AG04449 (cell line): ENCODE data around the gene S1PR2.

Experiments
- CTCF ChIA-PET: fragments of 350-600 bp; formaldehyde crosslinking; extraction: SDS; loops from one replicate; lab custom pipeline; 2021; ENCODE audit warnings: antibody characterized with exemption; lab: Yijun Ruan, JAX
- POLR2A ChIA-PET: fragments of 400-600, 350-600 bp; formaldehyde crosslinking; extraction: SDS; loops from one replicate; lab custom pipeline; 2020; ENCODE audit warnings: antibody characterized with exemption, inconsistent platforms; lab: Yijun Ruan, JAX
- DNase-seq: peaks from one replicate; pipeline ENCODE4 v3.0.0-alpha.2; 2010; ENCODE audit warnings: low read depth, low spot score
- H3K4me3 ChIP-seq: 2 replicates; pipeline ENCODE4 v1.5.1; 2011; ENCODE audit warnings: low read depth, mild to moderate bottlenecking, control low read depth, low read length
- TF ChIP-seq, protein P1 (sequence below): IDR thresholded peaks from one replicate; pipeline ENCODE4 v1.5.1; 2011; ENCODE audit warnings: mild to moderate bottlenecking, moderate library complexity, low read length, control low read depth, inconsistent platforms; ENCODE audit not compliant: insufficient read depth; ENCODE audit errors: missing control alignments

The S1PR2 gene

DNA sequence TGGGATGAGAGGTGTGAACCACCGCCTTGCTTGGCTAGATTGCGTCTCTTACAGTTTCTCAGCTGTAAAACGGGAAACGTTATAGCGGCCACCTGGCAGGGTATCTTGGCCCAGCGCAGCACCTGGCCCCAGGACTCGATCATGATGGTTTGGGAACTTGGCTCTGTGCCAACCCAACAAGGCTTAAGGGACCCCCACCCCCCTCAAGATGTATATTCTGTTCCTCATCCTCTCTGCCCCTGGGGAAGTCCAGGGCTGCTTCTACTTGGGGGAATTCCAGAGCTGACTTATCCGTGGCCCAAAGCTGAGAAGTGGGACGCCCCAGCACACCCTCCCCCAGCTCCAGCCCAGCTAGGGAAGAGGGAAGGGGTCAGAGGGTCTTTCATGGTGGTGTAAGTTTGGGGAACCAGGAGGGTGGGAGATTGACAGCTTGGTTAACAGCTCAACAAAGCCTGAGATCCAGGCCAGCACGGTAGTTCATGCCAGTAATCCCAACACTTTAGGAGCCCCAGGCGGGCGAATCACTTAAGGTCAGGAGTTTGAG lies 40.5 kb upstream of the S1PR2 start:
- TF ChIP-seq, protein P1, sequence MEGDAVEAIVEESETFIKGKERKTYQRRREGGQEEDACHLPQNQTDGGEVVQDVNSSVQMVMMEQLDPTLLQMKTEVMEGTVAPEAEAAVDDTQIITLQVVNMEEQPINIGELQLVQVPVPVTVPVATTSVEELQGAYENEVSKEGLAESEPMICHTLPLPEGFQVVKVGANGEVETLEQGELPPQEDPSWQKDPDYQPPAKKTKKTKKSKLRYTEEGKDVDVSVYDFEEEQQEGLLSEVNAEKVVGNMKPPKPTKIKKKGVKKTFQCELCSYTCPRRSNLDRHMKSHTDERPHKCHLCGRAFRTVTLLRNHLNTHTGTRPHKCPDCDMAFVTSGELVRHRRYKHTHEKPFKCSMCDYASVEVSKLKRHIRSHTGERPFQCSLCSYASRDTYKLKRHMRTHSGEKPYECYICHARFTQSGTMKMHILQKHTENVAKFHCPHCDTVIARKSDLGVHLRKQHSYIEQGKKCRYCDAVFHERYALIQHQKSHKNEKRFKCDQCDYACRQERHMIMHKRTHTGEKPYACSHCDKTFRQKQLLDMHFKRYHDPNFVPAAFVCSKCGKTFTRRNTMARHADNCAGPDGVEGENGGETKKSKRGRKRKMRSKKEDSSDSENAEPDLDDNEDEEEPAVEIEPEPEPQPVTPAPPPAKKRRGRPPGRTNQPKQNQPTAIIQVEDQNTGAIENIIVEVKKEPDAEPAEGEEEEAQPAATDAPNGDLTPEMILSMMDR: no peak
- CTCF ChIA-PET: interaction anchor here (0.6 to 19.7 kb wide), 16 partner anchors 9 to 340 kb away, joined by 3 to 1180 read pairs (median 5); partner anchors contain the start of genes CDC37, ICAM4, ICAM5 and RAVER1
- peak overlapping the region; percentile 55 for H3K4me3 ChIP-seq
- POLR2A ChIA-PET: interaction anchor here (0.8 to 3.0 kb wide), 4 partner anchors 18 to 109 kb away, joined by 3 to 11 read pairs (median 7); partner anchors contain the start of genes ICAM5, RAVER1 and TYK2
- DNase-seq: no peak

DNA sequence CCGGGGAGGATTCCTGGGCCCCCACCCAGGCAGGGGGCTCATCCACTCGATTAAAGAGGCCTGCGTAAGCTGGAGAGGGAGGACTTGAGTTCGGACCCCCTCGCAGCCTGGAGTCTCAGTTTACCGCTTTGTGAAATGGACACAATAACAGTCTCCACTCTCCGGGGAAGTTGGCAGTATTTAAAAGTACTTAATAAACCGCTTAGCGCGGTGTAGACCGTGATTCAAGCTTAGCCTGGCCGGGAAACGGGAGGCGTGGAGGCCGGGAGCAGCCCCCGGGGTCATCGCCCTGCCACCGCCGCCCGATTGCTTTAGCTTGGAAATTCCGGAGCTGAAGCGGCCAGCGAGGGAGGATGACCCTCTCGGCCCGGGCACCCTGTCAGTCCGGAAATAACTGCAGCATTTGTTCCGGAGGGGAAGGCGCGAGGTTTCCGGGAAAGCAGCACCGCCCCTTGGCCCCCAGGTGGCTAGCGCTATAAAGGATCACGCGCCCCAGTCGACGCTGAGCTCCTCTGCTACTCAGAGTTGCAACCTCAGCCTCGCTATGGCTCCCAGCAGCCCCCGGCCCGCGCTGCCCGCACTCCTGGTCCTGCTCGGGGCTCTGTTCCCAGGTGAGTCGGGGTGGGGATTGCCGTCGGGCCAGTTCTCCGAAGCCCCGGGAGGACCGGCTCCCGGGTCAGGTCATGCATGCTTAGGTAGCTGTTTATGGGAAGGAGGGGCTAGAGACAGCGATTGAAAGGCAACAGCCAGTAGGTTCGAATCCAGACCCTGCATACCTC lies 39.7 kb upstream of the S1PR2 start, which contains the start of gene ICAM1:
ICAM1 (plus strand) TSS at position 505 of the 779 bp plus-strand sequence; CDS start at position 545, 40 bp downstream.
- peak within 1 kb of the TSS; percentile 55 for H3K4me3 ChIP-seq
- POLR2A ChIA-PET: interaction anchor here (1.0 to 3.0 kb wide), 6 partner anchors 18 to 117 kb away, joined by 3 to 12 read pairs (median 7); partner anchors contain the start of genes RAVER1 and TYK2
- CTCF ChIA-PET: interaction anchor here (0.6 to 19.7 kb wide), 26 partner anchors 8 to 355 kb away, joined by 3 to 1180 read pairs (median 5); partner anchors contain the start of genes CDC37, ICAM4, ICAM5 and RAVER1
- no peak for DNase-seq
- TF ChIP-seq, protein P1: no peak

DNA sequence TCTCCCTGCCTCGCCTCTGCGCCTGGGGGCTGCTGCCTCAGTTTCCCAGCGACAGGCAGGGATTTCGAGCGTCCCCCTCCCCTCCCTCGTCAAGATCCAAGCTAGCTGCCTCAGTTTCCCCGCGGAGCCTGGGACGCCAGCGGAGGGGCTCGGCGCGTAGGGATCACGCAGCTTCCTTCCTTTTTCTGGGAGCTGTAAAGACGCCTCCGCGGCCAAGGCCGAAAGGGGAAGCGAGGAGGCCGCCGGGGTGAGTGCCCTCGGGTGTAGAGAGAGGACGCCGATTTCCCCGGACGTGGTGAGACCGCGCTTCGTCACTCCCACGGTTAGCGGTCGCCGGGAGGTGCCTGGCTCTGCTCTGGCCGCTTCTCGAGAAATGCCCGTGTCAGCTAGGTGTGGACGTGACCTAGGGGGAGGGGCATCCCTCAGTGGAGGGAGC lies 39.1 kb upstream of the S1PR2 start:
- H3K4me3 ChIP-seq: peak overlapping the region; percentile 55
- CTCF ChIA-PET: interaction anchor here (1.0 to 19.7 kb wide), 20 partner anchors 8 to 354 kb away, joined by 3 to 1180 read pairs (median 8); partner anchors contain the start of genes CDC37, FDX2, ICAM5 and RAVER1
- TF ChIP-seq, protein P1: no peak
- no peak for DNase-seq
- POLR2A ChIA-PET: interaction anchor here (1.1 to 3.0 kb wide), 5 partner anchors 19 to 121 kb away, joined by 3 to 12 read pairs (median 6); partner anchors contain the start of gene RAVER1

DNA sequence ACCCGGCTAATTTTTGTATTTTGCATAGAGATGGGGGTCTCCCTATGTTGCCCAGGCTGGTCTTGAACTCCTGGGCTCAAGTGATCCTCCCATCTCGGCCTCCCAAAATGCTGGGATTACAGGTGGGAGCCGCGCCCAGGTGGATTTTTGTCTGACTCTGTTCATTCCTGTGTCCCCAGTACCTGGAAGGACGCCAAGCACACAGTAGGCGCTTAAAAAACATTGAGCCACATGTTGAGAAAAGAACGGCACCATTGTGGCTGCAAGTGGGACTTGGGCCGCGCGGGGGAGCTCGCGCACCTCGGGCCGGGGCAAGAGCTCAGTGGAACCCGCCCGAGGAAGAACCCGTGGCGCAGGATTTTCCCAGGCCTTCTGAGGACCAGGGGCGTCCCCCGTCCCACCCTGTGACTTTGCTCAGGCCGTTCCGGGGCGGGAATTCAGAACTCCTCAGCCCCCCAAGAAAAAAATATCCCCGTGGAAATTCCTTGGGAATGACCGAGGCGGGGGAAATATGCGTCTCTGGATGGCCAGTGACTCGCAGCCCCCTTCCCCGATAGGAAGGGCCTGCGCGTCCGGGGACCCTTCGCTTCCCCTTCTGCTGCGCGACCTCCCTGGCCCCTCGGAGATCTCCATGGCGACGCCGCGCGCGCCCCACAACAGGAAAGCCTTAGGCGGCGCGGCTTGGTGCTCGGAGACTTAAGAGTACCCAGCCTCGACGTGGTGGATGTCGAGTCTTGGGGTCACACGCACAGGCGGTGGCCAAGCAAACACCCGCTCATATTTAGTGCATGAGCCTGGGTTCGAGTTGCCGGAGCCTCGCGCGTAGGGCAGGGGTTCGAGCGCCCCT lies 38.4 kb upstream of the S1PR2 start:
- no peak for DNase-seq
- ChIA-PET POLR2A (interaction anchor here (0.6 to 3.0 kb wide), 7 partner anchors 20 to 122 kb away, joined by 3 to 12 read pairs (median 6); partner anchors contain the start of genes ICAM5 and RAVER1), CTCF (interaction anchor here (0.6 to 19.7 kb wide), 27 partner anchors 9 to 171 kb away, joined by 3 to 1180 read pairs (median 5); partner anchors contain the start of genes CDC37, FDX2, ICAM5 and RAVER1)
- H3K4me3 ChIP-seq: peak overlapping the region; percentile 27
- TF ChIP-seq, protein P1: peak; percentile 97

DNA sequence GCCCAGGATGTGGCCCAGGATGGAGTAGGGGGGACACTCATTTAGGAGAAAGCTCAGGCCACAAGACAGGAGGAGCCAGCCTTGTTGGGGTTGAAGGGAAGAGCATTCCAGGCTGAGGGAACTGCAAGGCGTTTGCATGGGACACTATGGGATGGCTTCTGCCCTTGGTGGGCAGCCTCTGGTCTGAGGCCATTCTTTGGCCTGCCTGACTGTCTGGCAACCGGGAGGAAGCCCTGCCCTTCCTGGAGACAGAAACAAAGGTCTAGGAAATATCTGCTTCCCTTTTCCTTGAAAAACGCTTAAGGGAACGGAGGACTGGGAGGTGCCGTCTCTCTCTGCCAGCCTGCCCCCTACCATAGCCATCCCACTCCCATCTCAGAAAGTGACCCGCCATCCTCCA lies 36.9 kb upstream of the S1PR2 start:
- CTCF ChIA-PET: interaction anchor here (0.9 to 19.7 kb wide), 10 partner anchors 10 to 336 kb away, joined by 3 to 1180 read pairs (median 6); partner anchors contain the start of genes CDC37, FDX2, RAVER1 and TYK2
- POLR2A ChIA-PET: no interaction called here

More for the DNA sequence above, 36.9 kb upstream of the S1PR2 start:
- DNase-seq: no peak
- TF ChIP-seq, protein P1: no peak
- H3K4me3 ChIP-seq: no peak overlapping the region
